ENCODE measurements around the gene IRF5.

The IRF5 gene, protein sequence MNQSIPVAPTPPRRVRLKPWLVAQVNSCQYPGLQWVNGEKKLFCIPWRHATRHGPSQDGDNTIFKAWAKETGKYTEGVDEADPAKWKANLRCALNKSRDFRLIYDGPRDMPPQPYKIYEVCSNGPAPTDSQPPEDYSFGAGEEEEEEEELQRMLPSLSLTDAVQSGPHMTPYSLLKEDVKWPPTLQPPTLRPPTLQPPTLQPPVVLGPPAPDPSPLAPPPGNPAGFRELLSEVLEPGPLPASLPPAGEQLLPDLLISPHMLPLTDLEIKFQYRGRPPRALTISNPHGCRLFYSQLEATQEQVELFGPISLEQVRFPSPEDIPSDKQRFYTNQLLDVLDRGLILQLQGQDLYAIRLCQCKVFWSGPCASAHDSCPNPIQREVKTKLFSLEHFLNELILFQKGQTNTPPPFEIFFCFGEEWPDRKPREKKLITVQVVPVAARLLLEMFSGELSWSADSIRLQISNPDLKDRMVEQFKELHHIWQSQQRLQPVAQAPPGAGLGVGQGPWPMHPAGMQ

DNA sequence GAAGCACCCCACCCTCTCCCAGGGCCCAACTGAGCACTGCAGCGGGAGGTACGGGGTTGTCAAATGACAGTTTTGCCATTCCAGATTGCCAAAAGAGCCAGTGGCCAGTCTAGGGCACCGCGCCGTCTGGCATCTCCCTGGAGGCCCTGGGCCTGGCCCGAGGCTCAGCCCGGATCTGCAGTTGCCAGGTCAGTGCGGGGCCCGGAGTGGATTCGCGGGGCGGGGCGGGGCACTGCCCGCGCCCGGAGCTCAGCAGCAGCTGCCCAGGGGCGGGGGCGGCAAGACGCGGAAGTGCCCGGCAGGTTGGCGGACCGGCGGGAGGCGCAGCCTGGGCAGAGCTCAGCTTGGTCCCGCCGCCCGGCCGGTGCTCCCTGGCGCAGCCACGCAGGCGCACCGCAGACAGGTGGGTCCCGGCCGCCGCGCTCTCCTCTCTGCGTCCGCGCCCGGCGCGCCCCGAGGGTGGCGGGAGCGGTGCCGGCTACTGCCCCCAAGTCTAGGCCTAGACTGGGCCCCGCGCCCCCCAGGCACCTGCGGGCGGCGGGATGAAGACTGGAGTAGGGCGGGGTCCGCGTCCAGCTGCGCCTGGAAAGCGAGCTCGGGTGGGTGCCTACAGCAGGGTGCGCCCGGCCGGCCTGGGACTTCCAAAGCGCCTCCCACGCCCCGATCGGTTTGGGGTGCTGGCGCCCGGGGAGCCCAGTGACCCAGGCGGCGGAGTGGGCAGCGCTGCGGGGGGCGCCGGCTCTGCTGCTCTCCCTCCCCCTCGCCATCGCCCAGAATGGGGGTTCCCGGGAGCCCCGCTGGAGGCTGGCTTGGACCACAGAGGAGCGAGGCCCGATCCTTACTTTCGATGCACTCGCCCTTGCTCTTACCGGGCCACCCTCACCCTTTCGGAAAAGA, at the start of gene IRF5:
Gene IRF5 (plus strand): TSS at position 281 of the 897 bp plus-strand sequence. CDS start 4,155 bp downstream, outside the sequence.
- peak; percentile 19 for DNase-seq

DNA sequence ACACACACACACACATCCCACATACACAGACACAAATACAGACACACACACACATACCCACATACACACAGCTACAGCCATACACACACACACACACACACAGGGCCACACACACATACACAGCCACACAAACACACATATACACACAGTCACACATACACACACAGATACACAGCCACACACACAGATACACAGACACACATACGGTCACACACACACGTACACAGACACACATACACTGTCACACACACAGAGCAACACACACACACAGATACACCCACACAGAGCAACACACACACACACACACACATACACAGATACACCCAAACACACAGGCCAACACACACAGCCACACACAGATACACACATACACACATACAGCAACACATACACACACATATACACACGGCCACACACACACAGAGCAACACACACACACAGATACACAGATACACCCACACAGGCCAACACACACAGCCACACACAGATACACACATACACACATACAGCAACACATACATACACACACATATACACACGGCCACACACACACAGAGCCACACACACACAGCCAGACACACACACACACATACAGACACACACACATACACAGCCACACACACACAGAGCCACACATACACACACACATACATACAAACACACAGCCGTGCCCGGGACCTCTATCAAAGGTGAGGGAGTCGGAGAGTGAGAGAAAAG, 49.5 kb upstream of the IRF5 start:
- DNase-seq, result no peak

DNA sequence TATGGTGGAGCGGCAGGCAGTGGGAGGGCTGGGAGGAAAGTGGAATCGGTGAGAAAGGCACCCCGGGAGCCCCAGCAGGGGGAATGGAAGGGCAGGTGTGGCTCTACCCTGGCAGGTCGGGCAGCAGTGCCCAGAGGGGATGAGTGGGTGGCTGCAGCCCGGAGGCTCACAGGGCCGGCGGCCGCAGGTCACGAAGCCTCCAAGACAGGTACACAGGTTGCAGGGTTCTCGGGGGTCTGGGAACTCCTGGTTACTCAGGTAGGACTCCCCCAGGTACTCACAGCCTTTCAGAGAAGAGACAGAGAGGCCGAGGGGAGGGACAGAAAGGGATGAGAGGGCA, 49.0 kb upstream of the IRF5 start:
- DNase-seq, result no peak

DNA sequence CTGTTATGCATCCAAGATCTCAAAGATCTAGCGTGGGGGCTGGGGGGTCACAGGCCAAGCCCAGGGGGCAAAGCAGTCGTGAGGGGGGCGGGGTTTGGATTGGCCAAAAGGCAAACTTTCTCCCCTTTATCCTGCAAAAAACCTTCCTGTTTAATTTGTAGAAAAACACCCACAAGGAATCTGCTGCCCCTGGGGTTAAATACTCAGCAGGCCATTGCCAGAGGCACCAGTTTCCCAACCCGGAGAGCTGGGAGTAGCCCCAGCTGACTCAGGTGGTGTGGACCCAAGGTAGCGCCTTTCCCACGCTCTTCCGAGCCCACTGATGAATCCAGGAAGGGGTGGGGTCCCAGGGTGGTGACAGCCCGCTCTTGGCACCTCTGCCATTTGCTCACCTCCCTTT, 48.6 kb upstream of the IRF5 start:
- no peak for DNase-seq

DNA sequence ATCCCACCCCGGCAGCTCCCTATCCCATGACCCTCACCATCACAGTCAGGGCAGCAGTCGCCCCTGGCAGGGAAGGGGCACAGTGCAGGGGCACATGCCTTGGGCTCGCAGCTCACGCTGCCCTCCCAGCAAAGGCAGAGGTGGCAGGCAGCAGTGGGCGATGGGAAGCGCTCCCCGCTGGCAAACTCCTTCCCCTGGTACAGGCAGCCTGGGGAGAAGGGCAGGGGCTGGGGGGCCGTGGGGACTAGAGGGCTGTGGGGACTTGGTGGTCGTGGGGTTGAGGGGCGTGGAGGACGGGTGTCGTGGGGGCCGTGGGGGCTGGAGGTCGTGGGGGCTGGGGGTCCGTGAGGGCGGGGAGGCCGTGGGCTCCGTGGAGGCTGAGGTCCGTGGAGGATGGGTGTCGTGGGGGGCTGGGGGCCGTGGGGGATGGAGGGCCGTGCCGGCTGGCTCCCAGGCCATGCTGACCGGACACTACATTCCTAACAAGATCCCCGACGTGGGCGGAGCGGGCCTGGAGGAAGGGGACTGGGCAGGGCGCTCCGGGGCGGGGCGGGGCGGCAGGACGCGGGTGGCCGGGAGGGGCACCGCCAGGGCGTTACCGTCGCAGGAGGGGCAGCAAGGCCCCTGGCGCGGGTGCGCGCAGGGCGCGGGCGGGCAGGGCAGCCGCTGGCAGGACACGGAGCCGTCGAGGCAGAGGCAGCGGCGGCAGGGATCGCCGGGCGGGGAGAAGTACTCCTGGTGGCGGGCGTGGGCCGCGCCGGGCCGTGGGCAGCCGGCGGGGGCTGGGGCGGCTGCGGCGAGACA, 47.2 kb upstream of the IRF5 start:
- DNase-seq, result no peak

DNA sequence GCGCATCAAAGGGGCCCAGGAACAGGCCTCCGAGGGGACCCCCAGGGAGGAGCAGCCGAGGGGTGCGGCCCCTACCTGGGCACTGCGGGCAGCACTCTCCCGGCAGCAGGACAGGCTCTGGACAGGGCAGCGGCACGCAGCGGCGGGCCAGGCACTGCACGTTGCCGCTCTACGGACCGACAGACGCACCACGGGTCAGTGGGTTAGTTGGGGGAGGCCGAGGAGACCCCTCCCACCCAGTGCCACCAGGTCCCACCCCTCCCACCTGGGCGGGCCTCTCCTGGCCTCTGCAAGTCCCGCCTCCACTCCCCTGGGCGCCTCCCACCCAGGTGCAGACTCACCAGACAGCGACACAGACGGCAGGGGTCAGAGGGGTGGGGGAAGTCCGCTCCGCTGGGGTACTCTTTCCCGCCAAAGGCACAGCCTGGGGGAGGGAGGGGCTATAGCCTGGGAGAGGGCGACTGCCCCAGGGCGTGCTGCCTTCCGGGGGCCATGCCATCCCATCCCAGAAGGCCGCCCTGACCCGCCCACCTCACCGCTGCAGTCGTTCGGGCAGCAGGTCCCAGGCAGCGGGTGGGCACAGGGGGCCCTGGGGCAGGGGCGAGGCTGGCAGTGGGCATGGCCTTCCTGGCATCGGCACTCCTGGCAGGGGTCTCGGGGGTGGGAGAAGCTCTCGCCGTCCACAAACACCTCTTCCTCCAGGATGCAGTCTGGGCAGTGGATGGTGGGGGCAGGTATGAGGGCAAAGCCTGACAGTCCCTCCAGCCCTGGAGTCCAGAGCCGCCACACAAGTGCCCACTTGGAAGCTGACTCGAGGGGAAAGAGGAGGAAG, 46.4 kb upstream of the IRF5 start:
- DNase-seq, result no peak

DNA sequence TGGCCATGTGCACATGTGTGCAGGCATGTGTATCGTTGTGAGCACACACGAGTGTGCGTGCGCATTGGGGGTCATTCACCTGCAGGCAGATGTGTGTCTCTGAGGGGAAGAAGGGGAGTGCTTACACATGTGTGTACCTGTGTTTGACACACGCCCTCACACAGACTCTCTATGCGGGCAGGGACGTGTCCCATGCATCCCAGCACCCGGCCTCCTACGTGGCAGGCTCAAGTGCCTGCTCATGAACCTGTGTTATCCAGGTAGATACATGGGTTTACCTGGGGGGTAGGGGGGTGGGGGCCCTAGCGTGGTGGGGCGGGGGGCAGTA, 45.8 kb upstream of the IRF5 start:
- no peak for DNase-seq

DNA sequence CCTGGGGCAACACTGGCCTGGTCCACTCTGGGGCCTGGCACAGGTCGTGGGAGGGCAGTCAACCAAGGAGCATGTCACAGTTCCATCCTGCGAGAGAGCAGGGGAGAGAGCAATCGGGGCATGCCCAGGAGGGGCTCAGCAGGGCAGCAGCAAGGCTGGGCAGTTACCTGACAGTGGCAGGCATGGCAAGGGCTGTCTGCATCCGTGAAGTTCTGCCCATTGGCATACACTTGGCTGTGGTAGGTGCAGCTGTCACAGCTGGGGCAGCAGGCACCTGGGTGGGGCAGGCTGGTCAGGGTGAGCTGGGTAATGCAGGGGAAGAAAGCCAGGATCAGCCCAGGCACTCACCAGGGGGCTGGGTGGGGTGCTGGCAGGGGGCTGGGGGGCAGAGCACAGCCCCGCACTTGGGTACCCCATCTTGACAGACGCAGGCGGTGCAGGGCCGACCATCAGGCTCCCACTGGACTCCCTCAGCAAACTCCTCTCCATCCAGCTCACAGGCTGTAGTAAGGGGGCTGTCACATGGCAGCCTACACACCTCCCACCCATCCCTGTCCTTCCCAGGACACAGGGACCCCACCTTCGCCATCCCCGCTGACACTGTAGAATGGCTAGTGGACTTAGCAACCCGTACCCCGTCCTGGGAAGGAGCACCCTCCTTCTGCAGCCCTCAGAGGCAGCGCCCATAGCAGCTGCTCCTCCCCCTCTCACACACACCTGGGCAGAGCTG, 45.0 kb upstream of the IRF5 start:
- no peak for DNase-seq

DNA sequence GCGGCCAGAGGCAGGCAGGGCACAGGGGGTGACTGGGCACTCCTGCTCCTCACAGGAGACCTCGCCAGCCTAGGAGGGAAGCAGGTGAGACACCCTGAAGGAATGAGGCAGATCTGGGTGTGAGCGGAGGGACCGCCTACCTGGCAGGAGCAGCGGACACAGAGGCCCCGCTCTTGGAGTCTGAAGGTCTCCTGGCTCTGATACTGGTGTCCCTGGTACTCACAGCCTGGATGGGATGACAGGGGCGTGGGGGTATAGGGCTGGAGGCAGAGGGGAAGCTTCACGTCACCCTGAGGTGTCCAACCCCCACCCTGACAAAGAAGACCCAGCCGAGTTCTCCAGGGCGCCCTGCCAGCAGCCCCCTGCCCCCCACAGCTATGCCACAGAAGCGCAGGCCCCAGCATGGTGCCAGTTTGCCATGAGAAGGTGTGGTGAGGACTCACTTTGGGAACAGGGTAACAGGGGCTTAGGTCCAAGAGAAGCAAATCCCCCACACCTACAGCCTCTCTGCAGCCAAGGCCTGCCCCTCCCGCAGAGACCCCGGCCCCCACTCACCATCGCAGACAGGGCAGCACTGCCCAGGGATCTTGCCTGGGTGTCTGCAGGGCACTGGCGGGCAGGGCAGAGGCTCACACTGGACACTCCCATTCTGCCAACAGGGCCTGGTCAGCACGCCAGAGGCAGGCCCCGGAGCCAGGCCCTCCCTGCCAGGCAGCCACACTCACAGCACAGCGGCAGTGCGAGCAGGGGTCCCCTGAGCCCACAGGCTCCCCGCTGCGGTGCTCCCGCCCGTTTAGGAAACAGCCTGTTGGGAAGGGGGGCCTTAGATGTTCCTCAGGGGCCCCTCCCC, 44.3 kb upstream of the IRF5 start:
- DNase-seq, result no peak

DNA sequence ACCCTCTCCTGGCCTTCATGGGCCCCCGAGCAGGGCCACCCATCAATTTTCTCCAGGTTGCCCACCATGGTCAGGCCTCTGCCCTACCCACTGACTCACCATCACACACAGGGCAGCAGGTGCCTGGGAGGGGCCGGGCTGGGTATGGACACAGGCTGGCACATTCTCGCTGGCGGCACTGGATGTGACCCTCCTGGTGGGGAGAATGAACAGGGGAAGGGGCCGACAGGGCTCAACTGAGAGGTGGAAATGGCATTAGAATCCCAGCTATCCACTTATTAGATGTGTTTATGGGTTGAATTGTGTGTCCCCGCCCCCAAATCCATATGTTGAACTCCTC, 43.7 kb upstream of the IRF5 start:
- no peak for DNase-seq

DNA sequence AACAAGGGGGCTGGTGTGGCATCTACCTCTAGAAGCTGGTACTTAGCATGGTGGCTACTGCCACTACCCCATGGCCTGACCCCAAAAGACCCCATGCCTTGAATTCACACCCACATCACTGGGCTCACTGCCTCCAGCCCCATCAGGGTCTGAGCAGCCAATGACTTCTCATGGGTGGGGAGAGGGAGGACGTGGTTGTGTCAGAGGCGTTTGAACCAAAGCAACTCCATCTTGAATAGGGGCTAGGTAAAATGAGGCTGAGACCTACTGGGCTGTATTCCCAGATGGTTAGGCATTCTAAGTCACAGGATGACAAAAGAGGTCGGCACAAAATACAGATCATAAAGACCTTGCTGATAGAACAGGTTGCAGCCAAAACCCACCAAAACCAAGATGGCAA, 42.4 kb upstream of the IRF5 start:
- DNase-seq, result no peak

DNA sequence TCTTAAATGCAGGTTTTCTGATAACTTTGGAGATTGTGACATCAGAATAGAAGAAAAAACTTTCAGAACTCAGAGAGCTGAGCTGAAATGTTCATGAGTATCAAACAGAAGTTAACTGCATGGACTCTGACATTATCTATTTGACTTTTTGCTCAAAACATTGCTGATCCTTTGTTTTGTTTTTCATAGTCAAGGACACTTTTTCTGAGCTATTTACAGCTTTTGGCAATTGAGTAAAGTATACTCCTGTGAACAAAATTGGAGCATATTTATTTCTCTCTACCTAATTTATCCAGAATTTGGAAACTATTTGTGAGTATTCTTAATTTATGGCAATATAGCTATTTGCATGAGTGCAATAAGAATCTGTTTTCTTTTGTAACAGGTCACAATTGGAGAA, 38.3 kb upstream of the IRF5 start:
- no peak for DNase-seq

DNA sequence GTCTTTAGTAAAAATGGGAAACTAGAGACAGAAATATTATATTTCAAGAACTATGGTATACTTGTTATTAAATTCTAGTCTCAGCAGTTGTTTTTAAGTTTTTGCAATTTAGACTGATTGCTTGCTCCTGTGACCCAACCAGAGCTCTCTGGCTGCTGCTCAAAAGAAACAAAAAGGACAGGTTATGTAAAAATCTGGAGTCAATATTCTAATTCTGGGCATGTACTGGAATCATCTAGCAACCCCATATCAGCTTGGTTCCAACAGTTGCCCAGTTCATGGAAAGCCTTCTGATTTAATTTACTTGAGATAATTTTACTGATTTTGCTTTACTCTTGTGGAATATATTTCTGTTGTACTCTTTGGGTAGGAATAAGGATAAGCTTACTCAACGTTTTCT, 37.5 kb upstream of the IRF5 start:
- DNase-seq, result no peak

DNA sequence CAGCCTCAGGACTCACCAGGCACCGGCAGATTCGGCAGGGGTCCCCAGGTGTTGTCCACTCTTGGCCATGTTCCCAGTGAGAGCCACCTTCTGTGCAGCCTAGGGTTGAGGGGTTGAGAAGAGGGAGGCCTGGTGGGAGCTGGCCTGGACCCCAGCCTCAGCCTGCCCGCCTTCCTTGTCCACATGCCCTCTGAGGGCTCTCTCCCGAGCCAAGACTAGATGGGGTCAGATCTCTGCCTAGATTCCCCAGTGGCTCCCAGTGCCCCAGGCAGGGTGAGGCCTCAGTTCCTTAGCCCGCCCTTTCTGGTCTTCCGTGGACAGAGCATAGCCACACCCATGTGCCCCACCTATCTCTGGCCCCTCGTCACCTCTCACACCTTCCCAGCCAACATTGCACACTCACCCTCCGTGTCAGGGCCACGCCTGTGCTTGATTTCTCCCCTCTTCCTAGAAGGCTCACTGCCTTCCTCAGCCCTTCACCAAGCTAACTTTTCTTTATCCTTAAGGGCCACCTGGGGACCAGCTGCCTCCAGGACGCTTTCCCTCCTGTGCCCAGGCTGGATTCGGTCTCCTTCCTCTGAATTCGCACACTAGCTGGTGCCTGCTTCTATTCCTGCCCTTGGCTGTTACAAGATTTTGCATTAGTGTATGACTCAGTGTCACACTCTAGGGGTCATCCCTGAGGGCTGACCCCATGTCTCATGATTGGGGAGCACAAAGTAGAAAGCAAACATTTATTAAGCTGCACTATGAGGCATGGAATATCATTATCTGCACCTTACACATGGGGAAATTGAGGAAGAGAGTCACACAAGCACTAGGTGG, 34.8 kb upstream of the IRF5 start:
- no peak for DNase-seq

DNA sequence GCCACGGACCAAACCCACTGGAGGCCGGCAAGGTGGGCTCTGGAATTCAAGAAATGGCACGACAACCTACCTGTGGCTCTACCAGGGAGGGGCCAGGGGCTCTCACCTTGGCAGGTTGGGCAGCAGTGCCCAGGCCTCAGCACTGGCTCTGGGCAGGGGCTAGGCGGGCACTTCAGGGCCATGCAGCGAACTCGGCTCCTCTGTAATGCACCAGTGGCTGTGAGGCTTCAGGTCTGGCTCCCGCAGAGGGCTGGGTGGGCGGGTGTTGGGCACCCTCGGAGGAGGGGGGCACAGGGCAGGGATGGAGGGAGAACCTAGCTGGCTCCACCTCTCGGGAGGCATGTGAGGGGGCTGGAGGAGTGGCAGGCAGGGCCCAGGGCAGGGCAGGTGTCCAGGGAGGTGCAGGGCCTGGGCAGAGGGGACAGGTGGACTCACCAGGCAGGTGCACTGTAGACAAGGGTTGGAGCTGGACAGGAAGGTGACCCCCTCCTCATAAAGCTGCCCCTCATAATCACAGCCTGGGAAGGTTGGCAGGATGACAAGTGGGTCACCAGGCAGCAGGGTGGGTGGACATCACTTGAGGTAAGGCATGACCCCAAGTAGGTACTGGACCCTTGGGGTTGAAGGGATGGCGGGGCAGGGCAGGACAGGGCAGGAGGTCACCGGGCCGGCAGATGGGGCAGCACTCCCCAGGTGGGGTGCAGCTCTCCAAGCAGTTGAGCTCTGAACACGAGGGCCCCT, 33.9 kb upstream of the IRF5 start:
- no peak for DNase-seq

DNA sequence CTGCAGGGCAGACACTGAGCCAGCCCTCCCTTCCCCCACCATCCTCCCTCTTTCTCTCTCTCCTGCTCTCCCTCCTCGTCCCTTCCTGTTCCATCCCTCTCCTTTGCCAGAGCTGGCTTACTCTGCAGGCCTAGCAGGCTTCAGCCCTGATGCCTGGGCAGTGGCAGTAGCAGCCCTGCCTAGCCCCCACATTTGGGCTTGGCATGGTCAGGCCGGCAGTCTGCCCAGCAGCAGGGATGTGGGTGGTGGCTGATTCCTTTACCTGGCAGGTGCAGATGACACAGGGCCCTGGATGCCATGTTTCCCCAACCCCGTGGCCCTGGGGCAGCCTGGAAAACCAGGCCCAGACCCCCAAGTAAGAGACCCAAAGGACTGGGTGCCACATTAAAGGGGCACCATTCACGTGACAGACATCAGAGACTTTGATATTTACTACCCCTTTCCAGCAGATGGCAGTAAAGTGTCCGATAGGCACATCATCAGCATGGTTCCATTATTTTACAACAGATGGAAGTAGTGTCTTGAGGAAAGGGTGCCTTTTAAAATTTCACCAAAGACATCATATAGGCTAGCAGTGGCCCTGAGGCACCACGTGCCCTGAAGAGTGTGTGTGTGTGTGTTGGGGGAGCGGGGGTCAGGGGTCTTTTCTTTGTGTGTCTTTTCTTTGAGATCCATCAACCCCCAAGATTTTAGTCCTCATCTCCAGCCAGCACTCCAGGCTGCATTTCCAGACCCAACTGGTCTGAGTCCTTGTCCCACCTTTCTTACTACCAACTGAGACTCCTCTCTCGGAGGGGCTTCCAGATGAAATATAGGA, 33.1 kb upstream of the IRF5 start:
- peak; percentile 11 for DNase-seq

DNA sequence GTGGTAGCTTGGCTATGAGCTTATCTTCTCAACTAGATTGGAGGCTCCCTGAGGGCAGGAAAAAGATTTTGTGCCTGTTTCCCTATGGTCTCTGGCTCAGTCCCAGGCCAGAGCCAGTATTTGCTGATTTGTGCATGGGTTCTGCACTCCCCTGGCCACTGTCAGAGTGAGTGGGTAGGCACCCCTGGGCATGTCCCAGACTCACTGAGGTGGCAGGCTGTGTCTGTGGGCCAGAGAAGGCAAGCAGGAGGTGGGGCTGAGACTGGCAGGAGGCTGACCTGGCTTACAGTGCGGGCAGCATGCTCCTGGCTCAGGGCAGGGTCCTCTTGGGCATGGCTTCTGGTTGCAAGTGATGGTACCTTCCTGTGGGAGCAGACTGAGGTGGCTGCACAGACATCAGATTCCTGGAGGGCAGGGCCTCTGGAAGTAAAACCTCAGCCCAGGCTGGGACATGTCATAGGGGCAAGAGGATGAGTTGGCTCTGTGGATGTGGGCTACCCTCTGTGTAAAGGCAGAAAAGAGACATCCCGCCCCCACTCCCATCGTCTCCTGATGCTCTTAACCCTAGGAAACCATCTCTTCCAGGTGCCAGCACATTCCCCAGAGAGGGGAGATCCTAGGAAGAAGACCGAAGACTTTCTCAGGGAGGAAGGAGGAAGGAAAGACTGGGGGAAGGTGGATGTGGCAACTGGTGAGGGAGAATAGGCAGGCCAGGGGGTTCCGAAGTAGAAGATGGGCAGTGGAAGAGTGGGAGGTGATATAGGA, 31.5 kb upstream of the IRF5 start:
- no peak for DNase-seq
